ENCODE data around the gene CNDP2.

GRCh38 chr18:74499633-74500032 lies 3.5 kb downstream of the CNDP2 start:
- TF ChIP-seq EZH2phosphoT487 (IDR thresholded peaks at IDR 0.05; ENCODE audit: borderline replicate concordance, low read length) (no peak), CTCF (IDR thresholded peaks at IDR 0.05; ENCODE audit: low read depth, low read length, poor library complexity, severe bottlenecking) (no peak)

All from DOHH2 (cell line).